DND-41 (cell line): ENCODE results near the gene MYO16.

Source experiments
- EZH2 ChIP-seq: IDR thresholded peaks from 3 replicates; pipeline ENCODE4 v1.6.1; 2012; ENCODE audit warnings: borderline replicate concordance, low read depth, mild to moderate bottlenecking, moderate library complexity, low read length, inconsistent platforms; ENCODE audit not compliant: severe bottlenecking
- TF ChIP-seq, protein P1 (sequence below): IDR thresholded peaks from 2 replicates; pipeline ENCODE4 v1.5.1; 2012; ENCODE audit warnings: borderline replicate concordance, low read length, moderate library complexity, mild to moderate bottlenecking; ENCODE audit not compliant: poor library complexity, severe bottlenecking; ENCODE audit errors: extremely low read depth

DNA sequence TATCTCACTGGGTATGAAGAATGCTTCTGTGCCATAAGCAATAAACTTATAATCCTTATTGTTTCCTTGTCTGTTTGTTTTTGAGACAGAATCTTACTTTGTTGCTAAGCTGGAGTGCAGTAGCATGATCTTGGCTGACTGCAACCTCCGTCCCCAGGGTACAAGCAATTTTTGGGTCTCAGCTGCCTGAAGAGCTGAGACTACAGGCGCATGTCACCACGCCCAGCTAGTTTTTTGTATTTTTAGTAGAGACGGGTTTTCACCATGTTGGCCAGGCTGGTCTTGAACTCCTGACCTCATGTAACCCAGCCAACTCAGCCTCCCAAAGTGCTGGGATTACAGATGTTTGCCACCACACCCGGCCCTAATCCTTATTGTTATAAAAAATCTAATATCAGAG, 112.5 kb downstream of the MYO16 start:
- TF ChIP-seq, protein P1, sequence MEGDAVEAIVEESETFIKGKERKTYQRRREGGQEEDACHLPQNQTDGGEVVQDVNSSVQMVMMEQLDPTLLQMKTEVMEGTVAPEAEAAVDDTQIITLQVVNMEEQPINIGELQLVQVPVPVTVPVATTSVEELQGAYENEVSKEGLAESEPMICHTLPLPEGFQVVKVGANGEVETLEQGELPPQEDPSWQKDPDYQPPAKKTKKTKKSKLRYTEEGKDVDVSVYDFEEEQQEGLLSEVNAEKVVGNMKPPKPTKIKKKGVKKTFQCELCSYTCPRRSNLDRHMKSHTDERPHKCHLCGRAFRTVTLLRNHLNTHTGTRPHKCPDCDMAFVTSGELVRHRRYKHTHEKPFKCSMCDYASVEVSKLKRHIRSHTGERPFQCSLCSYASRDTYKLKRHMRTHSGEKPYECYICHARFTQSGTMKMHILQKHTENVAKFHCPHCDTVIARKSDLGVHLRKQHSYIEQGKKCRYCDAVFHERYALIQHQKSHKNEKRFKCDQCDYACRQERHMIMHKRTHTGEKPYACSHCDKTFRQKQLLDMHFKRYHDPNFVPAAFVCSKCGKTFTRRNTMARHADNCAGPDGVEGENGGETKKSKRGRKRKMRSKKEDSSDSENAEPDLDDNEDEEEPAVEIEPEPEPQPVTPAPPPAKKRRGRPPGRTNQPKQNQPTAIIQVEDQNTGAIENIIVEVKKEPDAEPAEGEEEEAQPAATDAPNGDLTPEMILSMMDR, result no peak
- TF ChIP-seq EZH2, result no peak
